Measurements from ENCODE around the gene CEP95.

Gene CEP95

DNA sequence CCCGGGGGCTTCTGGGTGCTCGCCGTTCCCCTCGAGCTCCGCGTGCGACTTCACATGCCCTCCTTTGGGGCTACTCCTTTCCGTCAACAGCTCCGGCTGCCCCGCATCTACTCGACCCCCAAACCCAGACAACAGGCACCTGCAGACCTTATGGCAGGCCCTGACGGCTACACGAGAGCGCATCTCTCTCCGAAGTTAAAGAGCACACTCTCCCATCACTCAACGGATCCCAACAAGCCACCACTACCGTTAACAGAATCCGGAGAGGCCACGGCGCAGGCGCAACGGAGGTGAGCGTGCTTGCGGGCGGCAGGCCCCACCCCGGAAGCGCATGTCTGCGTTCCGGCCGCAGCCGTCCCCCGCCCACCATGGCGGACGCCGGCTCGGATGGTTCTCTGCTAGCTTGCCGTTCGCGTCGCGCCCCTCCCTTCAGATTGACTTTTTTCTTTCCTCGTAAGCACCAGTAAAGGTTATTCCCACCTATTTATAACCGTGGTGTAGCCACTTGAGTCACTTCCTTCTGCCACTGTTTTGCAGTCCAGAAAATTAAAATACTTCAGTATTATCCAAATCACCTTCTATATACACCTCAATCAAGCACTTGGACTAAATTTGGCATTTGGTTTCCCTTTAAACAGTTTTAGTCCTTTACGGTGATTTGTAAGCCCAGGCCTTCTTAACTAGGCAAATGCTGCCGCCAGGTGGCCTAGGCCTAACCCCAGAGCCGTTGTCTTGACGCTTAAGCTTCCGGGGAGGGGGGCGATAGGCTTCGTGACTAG is 9.8 kb upstream of the CEP95 start, which contains the start of gene POLG2:
Gene POLG2 (minus strand): TSS at position 269 of the 779 bp plus-strand sequence. CDS start 86 bp downstream, at position 183.
- no peak for FAIRE-seq

DNA sequence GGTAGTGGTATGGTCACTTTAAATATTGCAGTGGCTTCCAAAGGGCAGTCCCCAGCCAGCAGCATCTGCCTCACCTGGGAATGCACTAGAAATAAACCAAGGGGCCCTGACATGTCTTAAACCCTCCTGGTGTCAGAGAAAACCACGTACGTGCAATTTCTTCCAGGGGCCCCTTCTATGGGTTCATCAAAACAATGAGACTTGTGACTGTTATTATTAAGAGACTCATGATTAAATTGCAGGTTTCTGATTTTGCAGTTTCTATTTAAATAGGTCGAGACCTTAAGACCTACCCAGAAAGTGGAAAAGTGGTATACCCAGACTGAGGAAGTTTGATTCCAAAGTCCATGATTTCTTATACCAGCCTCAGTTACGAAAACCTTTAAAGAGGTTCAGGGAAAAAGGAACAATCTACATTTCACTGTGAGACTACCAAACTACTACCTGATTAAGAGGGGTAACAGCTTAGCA is 9.2 kb upstream of the CEP95 start:
- no peak for FAIRE-seq

DNA sequence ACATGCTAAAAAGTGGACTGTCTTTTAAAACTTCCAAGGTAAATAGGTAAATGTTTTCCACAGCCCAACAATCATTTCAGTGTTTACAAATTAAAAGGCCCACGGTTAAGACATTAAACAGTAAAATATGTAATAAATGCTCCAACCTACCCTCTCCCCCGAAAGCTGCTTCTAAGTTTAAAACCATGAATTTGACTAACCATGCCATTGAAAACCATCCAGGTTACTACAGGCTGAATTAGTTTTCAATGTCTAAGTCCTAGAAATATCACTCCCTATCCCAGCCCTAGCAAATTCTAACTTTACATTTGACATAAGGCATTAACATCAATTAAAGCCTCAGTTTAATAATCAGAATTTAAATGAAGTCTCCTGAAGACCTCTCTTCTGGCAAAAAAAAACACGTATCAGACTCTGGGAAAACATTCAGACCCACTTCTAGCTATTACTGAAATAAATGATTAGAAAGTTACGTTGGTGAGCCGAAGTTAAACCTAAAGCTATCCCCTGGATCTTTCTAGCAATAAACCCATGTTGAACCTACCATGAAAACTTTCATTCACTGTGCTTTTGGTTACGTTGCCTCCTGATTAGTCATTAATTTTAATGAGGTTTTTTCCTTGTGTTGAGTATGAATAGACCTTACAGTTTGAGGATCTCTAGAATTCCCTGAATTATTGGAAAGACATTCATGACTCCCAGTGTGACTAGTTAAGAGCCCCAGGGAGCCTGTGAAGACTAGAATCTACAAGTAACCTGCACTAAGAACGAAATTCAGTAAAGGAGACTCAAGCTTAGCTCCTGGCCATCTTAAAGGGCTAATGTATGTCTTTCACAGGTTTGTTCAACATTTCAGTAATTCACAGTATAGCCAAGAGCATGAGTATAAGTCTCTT is 8.2 kb upstream of the CEP95 start:
- FAIRE-seq, result no peak

DNA sequence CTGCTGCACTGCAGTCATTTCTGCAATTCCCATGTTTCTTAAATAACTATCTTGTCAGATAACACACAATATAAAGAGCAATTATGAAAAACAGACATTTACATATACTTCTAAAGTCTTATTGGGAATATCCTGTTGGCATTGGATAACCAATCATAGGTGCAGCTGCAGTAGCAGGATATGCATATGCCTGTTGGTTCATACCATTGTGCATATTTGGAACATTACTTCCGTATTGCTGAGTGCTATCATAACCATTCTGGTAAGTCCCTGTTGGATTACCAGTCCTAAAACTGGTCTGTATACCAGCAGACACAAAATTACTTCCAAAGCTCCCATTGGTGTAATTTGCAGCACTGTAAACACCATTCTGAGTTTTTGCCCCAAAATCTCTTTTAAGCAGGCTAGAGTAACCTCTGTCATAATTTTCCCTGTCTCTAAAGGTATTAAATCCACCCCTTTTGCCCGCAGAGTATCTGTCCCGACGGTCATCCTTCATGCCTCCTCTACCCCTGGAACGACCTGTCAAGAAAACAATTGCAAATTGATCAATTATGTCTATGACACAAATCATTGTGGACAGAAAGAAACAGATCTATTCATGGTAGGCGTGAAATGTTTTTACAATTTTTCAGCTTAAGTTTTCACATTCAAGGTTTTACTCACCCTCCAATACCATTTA is 6.8 kb upstream of the CEP95 start:
- FAIRE-seq, result no peak

DNA sequence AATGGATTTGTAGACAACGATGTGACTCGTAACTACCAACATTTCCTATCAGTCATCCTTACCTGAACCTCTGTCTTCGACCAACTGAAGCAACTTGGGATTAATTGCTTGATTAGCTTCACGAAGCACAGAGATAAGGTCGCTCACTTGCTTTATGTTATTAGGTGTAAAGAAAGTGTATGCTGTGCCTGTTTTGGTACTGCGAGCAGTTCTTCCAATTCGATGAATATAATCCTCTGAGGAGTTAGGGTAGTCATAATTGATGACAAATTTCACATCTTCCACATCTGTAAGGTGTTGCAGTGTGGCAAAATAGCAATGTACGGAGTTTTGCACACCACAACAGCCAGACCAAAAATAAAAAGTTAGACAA is 6.3 kb upstream of the CEP95 start:
- no peak for FAIRE-seq

DNA sequence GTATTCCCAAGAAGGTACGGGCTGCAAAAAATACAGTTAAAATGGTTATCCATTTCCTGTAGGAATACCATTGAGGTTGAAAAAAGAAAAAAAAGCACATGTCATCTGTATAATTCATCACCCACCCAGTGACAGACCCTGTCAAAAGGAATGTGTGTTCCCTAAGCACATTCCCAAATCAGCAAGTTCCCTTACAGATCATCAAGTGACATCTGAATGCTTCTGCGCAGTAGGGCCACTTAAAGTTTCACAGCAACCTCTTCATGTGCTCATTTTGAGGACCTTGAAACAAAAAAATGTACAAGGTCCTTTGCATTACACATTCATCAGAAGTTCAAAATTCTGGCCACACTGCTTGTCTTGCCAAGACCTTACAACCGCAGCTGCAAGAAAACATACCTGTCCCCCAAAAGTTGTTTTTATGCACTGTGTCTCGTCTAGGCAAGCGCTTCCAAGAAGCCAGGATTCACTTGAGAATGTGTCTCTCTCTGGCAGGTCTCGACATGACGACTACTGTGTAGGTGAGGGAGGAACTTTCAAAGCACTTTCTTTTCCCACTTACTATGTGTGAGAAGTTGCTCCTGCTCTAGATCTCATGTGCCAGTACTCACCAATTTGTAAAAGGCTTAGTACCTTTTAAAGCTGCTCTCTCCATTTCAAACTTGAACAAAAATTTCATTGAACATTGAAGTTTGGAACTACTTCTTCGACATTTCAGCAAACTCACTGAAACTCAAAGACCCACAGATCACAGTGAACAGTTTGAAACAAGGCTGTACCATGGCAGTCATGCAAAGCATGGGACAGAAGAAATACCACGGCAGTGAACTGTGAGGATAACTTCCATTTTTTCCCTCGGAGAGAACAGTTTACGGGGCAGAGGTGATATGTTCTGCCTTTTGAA is 5.7 kb upstream of the CEP95 start:
- FAIRE-seq, result no peak

DNA sequence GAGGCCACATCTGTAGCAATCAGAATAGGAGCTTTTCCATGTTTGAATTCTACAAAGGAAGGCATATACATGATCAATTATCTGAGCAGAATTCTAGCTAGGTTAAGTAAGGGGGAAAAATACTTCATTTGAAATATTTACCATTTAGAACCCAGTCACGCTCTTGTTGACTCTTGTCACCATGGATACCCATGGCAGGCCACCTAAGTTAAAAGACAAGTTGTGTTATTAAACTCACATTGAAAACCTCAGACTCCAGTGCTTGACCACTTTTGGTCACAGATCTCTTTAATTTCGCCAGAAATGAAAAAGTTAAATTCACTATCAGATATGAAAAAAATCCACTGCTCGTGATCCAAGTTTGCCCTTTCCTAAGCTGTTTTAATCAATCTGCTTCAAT is 4.8 kb upstream of the CEP95 start:
- no peak for FAIRE-seq

DNA sequence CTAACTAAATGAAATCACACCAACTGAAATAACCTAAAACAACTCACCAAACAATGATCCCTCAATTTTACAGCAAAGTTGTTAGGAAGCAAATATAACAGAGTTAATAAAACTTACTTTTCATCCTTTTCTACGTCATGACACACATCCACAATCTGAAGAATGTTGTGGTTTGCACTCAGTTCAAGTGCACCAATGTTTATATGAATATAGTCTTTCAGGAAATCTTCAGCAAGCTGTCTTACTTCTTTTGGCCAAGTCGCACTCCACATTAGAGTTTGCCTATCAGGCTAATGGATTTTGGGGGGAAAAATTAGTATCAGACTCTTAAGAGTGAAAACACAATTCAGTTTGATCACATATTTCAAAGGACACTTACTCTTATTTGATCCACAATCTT is 4.0 kb upstream of the CEP95 start:
- no peak for FAIRE-seq

DNA sequence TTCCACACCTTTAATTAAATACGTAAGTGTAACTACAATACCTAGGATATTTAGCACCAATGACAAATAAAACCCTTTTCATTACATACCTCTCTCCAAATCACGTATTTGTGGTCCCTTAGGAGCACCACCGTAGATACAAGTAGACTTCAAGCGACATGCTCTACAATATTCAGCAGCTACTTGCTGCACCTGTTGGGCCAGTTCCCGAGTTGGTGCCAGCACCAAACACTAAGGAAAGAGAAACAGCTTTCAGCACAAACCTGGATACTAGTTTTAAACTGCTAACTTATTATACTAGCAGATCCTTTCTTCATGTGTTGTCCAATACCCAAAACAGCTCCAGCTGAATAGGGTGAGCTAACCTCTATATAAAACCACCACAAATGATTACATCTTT is 3.4 kb upstream of the CEP95 start:
- no peak for FAIRE-seq

DNA sequence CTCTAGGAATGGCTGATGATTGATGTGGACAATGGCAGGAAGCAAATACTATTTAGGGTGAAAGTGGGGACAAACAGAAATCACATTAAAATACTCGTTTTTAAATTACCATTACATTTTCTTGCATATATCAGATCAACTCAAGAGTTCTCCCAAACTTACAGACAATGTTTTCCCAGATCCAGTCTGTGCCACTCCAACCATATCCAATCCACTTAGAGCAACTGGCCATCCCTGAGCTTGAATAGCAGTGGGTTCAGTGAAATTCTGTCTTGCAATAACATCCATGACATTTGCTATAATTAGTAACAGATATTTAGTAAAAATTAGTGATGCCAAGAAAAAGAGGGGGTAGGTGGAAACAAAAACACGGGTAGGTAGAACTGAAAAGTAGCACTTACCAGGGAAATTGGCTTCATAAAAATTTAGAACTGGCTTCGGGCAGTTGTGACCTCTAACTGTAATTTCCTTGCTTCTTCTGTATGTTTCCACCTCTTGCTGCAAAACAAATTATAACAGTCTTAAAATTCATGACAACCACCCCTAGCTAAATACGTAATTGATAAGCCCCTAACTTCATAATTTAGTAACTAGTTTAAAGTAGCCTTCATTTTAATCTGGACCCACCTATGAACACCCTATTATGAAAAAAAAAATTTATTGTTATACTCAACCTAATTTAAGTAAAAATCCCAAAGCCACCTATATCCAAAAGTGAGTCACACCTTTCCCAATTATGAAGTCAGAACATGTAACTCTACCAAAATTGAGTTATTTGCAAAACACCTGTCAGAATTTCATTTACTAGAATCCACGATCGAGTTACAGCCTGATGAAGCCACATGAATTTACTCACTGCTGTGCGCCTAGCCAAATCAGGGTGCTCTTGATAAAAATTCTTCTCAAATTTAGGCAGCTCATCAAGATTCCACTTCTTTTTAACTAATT is 2.7 kb upstream of the CEP95 start:
- FAIRE-seq, result no peak

DNA sequence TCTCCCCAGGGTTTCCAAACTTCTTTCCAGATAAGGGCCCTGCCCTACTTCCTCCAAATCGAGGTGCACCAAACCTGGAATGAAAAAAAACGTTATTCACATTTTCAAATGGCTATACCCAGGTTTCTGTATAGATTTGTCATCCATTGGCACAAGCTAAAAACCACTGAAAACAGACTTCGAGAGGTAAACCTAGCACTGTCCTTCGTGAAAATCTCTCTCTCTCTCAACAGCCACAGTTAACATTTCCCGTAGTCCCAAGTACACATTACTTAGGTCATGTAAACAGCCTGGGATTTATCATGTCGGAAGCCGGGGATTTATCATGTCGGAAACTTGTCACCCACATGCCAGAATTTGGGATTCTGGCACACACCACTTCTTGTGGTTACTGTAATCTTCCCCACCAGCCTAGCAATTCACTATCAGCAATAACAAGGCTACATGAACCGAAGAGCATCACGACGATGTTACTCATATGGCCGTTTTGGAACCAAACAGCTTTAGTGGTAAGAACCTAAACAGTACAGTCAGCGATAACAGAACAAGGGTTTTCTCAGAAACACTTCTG is 1.9 kb upstream of the CEP95 start:
- FAIRE-seq, result no peak

DNA sequence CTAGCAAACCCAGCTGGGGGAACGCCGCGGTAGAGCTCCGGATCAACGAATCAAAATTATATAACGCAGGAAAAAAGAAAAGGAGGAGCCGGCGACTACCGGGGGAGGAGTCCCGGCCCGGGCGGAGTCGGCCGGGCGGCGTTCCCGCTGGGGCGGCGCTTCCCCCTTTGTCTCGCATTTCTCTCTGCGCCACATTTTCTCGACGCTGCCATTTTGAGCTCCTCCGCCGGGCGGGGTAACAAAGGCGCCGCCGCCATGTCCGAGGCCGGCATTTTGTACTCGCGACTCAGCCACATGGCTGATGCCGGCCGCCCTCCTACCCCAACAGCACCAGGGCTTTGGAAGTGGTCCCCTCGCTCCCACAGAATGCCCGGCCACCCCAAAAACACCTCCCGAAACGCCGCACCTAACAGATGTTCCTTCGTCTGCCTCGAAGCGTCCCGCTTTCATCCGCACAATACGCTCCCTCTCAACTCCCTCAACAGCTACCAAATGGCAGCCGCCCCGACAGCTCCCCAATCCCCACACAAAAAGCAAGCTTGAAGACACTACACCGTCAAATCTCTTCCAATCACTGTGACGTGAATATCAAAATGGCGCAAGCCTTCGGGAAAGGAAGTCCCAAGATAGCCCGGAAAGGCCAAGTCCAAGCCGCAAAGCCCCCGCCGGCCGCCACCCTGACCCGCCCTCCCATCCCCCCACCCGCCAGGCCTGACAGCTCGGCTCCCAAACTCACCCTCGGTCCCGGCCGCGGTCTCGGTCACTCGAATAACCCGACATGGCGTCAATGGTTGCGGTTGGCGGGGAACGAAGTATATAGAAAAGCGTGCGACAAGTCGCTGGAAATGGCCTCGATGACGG is 1.2 kb upstream of the CEP95 start:
- FAIRE-seq, result no peak

DNA sequence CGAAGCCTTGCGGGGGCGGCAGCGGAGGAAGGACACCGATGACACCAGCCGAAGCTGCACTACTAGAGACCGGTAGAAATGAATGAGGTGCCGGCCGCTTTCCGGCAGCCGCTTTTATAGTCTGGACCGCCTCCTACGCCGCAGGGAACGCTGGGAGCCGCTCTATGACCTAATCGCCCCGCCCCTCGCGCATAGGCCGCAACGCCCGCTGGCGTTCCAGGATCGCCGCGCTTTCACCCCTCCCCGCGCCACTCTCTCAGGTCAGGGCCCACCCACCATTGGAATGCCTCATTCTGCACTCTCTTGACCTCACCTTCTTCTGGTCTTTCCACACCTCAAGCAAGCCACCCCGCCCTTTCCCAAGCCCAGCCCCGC is 589 bp upstream of the CEP95 start, which contains the start of gene DDX5:
Gene DDX5 (minus strand): TSS at position 89 of the 375 bp plus-strand sequence. CDS start 170 bp downstream, outside the sequence.
- no peak for FAIRE-seq

DNA sequence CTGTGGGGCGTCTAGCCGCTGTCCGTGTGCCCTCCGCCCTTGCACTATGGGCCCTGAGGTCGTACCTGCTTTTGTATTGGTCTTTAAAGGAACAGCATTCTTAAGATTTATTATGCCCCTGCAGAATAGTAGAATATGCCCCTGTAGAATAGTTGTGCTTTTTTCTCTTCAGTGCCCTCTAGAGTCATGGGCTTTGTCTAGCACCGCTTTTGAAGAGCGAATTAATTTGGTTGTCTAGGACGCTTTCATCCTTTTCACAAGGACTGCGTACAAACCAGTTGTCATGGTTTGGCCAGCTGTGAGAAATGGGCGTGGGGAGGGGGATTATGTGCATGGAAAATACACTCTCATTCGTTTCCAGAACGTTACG is 621 bp downstream of the CEP95 start:
- FAIRE-seq, result no peak

DNA sequence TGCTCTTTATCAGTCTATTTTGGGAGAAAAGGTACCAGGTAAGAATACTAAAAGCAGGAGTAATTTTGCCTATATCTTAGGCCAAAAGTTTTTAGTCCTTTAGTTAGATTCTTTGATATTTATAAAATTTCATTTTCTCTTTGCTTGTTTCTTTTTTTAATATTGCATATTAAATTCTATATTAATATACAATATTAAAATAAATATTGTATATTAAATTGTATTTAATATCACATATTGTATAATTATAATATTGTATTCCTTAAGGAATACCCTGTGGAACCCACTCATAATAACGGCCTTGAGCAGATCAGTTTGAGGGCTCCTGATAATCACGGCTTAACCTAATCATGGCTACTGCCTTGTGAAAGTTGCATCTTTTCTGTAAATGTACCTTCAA is 1.9 kb downstream of the CEP95 start:
- no peak for FAIRE-seq

DNA sequence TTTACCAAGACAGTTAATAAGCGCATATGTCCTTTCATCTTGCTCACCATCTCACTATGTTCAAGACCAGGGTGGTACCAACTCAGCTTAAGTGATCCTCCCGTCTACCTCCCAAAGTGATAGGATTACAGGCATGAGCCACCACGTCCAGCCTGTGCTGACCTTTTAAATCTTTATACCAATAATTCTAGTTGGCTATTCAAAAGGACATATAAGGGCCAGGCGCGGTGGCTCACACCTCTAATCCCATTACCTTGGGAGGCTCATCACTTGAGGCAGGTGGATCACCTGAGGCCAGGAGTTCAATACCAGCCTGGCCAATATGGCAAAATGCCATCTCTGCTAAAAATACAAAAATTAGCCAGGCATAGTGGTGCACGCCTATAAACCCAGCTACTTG is 2.4 kb downstream of the CEP95 start:
- FAIRE-seq, result no peak

DNA sequence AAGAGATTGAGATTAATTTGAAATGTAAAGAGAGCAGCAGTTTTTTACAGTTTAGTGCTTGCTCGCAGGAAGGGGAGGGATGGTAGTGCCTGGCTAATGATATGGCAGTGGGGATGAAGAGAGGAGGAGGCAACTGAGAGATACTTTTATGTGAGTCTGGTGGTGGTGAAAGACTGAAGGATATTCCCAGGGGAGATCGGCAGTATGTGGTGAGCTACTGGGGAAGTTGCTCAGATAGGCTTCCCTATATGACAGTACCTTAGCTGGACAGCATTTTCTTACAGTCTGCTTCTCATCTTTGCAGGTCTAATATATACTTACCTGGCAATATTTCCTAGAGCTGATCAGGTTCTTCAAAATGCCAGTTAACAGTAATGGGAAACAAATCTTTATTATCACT is 8.6 kb downstream of the CEP95 start:
- FAIRE-seq, result no peak

DNA sequence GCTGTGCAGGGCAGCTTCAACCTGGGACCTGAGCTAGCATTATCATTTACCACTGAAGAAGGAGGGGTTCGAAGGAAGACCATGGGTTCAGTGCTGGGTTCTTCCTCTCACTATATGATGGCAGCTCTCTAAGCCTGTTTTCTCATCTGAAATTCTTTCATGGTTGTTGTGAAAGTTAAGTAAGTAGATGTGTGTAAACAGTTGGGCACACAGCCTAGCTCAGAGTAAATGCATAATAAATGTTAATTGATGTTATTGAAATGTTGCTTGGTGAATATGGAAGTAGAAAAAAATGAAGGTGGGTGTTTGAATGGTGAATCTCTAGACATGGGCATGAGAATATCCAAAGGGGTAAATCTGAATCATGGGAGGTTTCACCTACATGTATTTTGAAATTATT is 9.1 kb downstream of the CEP95 start:
- FAIRE-seq, result no peak

DNA sequence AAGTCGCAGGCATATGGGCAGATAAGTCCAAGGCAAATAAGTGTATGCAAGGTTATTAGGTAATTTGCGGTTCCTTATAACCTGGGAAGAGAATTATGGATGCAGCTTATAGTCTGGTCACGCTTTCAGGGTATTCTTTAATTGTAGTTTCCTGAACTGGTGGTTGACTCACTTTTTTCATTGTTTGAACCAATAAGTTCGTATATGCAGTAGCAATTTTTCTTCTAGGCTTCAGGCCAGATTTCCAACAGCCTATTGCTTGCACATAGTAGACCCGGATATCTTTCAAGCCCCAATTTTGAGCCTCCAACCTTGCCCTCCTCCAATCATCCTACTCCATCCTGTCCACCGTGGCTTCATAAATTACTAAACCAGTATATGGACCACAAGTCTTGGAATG is 12.8 kb downstream of the CEP95 start:
- FAIRE-seq, result no peak

DNA sequence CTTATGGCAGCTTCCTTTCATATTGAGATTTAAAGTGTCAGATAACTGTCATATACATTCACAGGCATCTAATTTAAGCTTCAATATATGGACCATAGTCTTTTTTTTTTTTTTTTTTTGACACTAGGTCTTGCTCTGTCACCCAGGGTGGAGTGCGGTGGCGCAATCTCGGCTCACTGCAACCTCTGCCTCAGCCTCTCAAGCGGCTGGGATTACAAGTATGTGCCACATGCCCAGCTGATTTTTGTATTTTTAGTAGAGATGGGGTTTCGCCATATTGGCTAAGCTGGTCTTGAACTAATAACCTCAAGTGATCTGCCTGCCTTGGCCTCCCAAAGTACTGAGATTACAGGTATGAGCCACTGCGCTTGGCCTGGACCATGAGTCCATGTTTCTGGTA is 13.6 kb downstream of the CEP95 start:
- FAIRE-seq, result no peak

Data from TTC549 (cell line).